Glutamatergic neuron (in vitro differentiated cells): Measurements from ENCODE around the gene KCNG2. TPM values are rescaled to one million over a fixed set of nuclear protein-coding genes. Genes with fewer than 3 reads are reported as not detected.

Source experiments
- DNase-seq: peaks from one replicate; pipeline ENCODE4 v3.0.0; 2022
- H3K27ac Mint-ChIP-seq: one replicate; pipeline ENCODE4 v1.8.0; 2020; ENCODE audit warnings: mild to moderate bottlenecking, mixed read lengths, inconsistent platforms; ENCODE audit not compliant: unreplicated experiment
- H3K27me3 Mint-ChIP-seq: one replicate; pipeline ENCODE4 v1.8.0; 2020; ENCODE audit warnings: mild to moderate bottlenecking, moderate library complexity, mixed read lengths, inconsistent platforms; ENCODE audit not compliant: unreplicated experiment
- H3K36me3 Mint-ChIP-seq: one replicate; pipeline ENCODE4 v1.8.0; 2020; ENCODE audit warnings: mild to moderate bottlenecking, mixed read lengths, inconsistent platforms; ENCODE audit not compliant: unreplicated experiment
- H3K4me1 Mint-ChIP-seq: one replicate; pipeline ENCODE4 v1.8.0; 2020; ENCODE audit warnings: mild to moderate bottlenecking, low read depth, mixed read lengths, inconsistent platforms; ENCODE audit not compliant: unreplicated experiment
- H3K4me3 Mint-ChIP-seq: one replicate; pipeline ENCODE4 v1.8.0; 2020; ENCODE audit warnings: mild to moderate bottlenecking, mixed read lengths, inconsistent platforms; ENCODE audit not compliant: unreplicated experiment
- H3K9me3 Mint-ChIP-seq: one replicate; pipeline ENCODE4 v1.8.0; 2020; ENCODE audit warnings: mild to moderate bottlenecking, moderate library complexity, mixed read lengths, inconsistent platforms; ENCODE audit not compliant: unreplicated experiment
- total RNA-seq: library from RNA; stranded (reverse); fragmentation: NEBNext Ultra II Directional; extraction: Animal tissue kit (Norgen Biotek cat#: 25700); gene quantifications from one replicate; pipeline ENCODE4 v1.2.1, GENCODE V29; 2021; ENCODE audit not compliant: unreplicated experiment
- TF ChIP-seq, protein P1 (sequence below): fragments of 200-600 bp; sonication (generic); IDR thresholded peaks from one replicate; pipeline ENCODE4 v1.5.0; 2021; ENCODE audit not compliant: partially characterized antibody, unreplicated experiment

KCNG2 gene
- total RNA-seq, 1 donor from 2014 or later, result 1.6 TPM

GRCh38 chr18:79884294-79884962 lies 86.7 kb downstream of the KCNG2 start:
- H3K9me3 Mint-ChIP-seq, result peaks cover 13% of the 10 kb centered on the region
- H3K36me3 Mint-ChIP-seq, result peaks cover 9% of the 10 kb centered on the region
- H3K4me3 Mint-ChIP-seq, result no peak overlapping the region
- no peaks in the 10 kb centered on the region for H3K4me1 Mint-ChIP-seq
- TF ChIP-seq, protein P1, sequence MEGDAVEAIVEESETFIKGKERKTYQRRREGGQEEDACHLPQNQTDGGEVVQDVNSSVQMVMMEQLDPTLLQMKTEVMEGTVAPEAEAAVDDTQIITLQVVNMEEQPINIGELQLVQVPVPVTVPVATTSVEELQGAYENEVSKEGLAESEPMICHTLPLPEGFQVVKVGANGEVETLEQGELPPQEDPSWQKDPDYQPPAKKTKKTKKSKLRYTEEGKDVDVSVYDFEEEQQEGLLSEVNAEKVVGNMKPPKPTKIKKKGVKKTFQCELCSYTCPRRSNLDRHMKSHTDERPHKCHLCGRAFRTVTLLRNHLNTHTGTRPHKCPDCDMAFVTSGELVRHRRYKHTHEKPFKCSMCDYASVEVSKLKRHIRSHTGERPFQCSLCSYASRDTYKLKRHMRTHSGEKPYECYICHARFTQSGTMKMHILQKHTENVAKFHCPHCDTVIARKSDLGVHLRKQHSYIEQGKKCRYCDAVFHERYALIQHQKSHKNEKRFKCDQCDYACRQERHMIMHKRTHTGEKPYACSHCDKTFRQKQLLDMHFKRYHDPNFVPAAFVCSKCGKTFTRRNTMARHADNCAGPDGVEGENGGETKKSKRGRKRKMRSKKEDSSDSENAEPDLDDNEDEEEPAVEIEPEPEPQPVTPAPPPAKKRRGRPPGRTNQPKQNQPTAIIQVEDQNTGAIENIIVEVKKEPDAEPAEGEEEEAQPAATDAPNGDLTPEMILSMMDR, result no peak
- no peak for DNase-seq
- H3K27me3 Mint-ChIP-seq, result no peaks in the 10 kb centered on the region
- H3K27ac Mint-ChIP-seq, result no peak overlapping the region

GRCh38 chr18:79884963-79885728 lies 87.4 kb downstream of the KCNG2 start:
- no peaks in the 10 kb centered on the region for H3K4me1 Mint-ChIP-seq
- TF ChIP-seq, protein P1, result no peak
- H3K36me3 Mint-ChIP-seq, result peaks cover 13% of the 10 kb centered on the region
- no peak overlapping the region for H3K4me3 Mint-ChIP-seq
- no peaks in the 10 kb centered on the region for H3K27me3 Mint-ChIP-seq
- no peak for DNase-seq
- peaks cover 18% of the 10 kb centered on the region for H3K9me3 Mint-ChIP-seq
- no peak overlapping the region for H3K27ac Mint-ChIP-seq

DNA sequence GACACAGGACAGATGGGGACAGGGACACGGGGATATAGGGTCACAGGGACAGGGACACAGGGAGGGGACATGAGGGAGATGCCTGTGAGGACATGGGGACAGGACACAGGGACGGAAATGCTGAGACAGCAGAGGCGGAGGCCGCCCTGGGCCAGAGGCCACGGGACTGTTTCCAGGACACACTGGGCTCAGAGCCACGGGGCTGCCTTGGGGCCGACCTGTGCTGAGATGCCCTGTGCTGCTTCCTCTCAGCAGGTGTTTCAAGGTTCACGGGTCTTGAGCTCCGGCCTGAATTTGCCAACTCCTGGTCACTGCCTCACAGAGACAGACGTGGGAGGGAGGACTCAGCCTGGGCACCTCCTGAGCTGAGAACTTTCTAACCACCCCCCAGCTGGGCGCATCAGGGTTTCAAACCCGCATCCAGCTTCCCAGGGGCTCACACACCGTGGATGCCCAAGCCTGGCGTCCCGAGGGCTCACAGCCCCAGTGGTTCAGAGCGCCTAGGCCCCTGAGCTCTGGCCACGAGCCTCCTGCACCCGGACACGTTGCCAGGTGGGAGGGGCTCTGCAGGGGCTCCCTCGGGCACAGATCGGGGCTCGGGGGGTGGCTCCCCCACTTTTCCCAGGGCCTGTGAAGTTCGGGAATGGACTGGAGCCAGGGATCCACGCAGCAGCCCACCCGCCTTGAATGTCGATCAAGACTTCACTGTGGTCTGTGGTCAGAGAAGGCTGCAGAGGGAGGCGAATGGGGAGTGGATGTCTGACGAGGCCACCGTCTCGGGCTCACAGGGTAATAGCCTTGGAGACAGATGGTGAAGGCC lies 89.7 kb downstream of the KCNG2 start:
- TF ChIP-seq, protein P1, result no peak
- Mint-ChIP-seq H3K4me1 (no peaks in the 10 kb centered on the region), H3K9me3 (peaks cover 21% of the 10 kb centered on the region), H3K36me3 (peaks cover 35% of the 10 kb centered on the region), H3K27me3 (no peaks in the 10 kb centered on the region), H3K27ac (no peak overlapping the region), H3K4me3 (no peak overlapping the region)
- no peak for DNase-seq

- no peak for DNase-seq
- no peak overlapping the region for H3K27ac Mint-ChIP-seq
- no peaks in the 10 kb centered on the region for H3K4me1 Mint-ChIP-seq
- TF ChIP-seq, protein P1, result no peak
- peaks cover 21% of the 10 kb centered on the region for H3K9me3 Mint-ChIP-seq
- H3K27me3 Mint-ChIP-seq, result no peaks in the 10 kb centered on the region
- no peak overlapping the region for H3K4me3 Mint-ChIP-seq
- H3K36me3 Mint-ChIP-seq, result peaks cover 37% of the 10 kb centered on the region
Observed at GRCh38 chr18:79888016-79888415, 90.3 kb downstream of the KCNG2 start.
